ENCODE data around the gene SLFN14.

The SLFN14 gene

GRCh38 chr17:35584061-35584460 is 23.4 kb upstream of the SLFN14 start:
- Histone ChIP-seq H3K36me3 (no peaks in the 10 kb centered on the region), H3K4me1 (no peaks in the 10 kb centered on the region; the same call in 1 of the 2 replicates), H3K9me3 (no peaks in the 10 kb centered on the region), H3K4me3 (ENCODE audit: low read depth, low read length) (no peak overlapping the region), H3K27me3 (peaks cover 9% of the 10 kb centered on the region; the same call in 1 of the 2 replicates)
- DNase-seq, result no peak
- no peak for TF ChIP-seq CTCF (IDR thresholded peaks at IDR 0.05; ENCODE audit: low read depth, low read length)

GRCh38 chr17:35578929-35579432 is 18.4 kb upstream of the SLFN14 start:
- TF ChIP-seq CTCF (IDR thresholded peaks at IDR 0.05; ENCODE audit: low read depth, low read length), result no peak

GRCh38 chr17:35578197-35578928 is 17.7 kb upstream of the SLFN14 start, which contains the start of gene PEX12:
TSS of gene PEX12 (minus strand) at chr17:35578571. CDS start at chr17:35578021, 550 bp downstream.
- TF ChIP-seq CTCF (IDR thresholded peaks at IDR 0.05; ENCODE audit: low read depth, low read length), result no peak
- Histone ChIP-seq H3K27me3 (peaks cover 2% of the 10 kb centered on the region; the same call in 1 of the 2 replicates), H3K4me1 (no peaks in the 10 kb centered on the region), H3K36me3 (0 out of 2 replicates have a peak, but pooled peaks cover 6% of the 10 kb centered on the region), H3K4me3 (ENCODE audit: low read depth, low read length) (peak within 1 kb of the TSS; percentile 76), H3K9me3 (no peaks in the 10 kb centered on the region)
- DNase-seq, result peak; percentile 85

More at GRCh38 chr17:35578929-35579432, 18.4 kb upstream of the SLFN14 start:
- H3K4me3 ChIP-seq (ENCODE audit: low read depth, low read length), result peak overlapping the region; percentile 76
- peaks cover 9% of the 10 kb centered on the region; the same call in 1 of the 2 replicates for H3K27me3 ChIP-seq
- no peak for DNase-seq
- no peaks in the 10 kb centered on the region for H3K9me3 ChIP-seq
- no peaks in the 10 kb centered on the region for H3K4me1 ChIP-seq
- H3K36me3 ChIP-seq, result 0 out of 2 replicates have a peak, but pooled peaks cover 6% of the 10 kb centered on the region

- no peaks in the 10 kb centered on the region for H3K27me3 ChIP-seq
- DNase-seq, result no peak
Observed at GRCh38 chr17:35577830-35578196, 17.2 kb upstream of the SLFN14 start.

GRCh38 chr17:35575759-35576158 is 15.1 kb upstream of the SLFN14 start:
- no peak for TF ChIP-seq CTCF (IDR thresholded peaks at IDR 0.05; ENCODE audit: low read depth, low read length)

More at GRCh38 chr17:35577830-35578196, 17.2 kb upstream of the SLFN14 start:
- H3K4me1 ChIP-seq, result no peaks in the 10 kb centered on the region
- no peak for TF ChIP-seq CTCF (IDR thresholded peaks at IDR 0.05; ENCODE audit: low read depth, low read length)
- no peaks in the 10 kb centered on the region for H3K9me3 ChIP-seq
- 0 out of 2 replicates have a peak, but pooled peaks cover 6% of the 10 kb centered on the region for H3K36me3 ChIP-seq
- H3K4me3 ChIP-seq (ENCODE audit: low read depth, low read length), result peak overlapping the region; percentile 76

GRCh38 chr17:35569405-35569804 is 8.8 kb upstream of the SLFN14 start:
- Histone ChIP-seq H3K36me3 (no peaks in the 10 kb centered on the region), H3K4me1 (no peaks in the 10 kb centered on the region; the same call in 1 of the 2 replicates), H3K4me3 (ENCODE audit: low read depth, low read length) (peak overlapping the region; percentile 67; the same call in 1 of the 2 replicates), H3K27me3 (peaks cover 19% of the 10 kb centered on the region), H3K9me3 (no peaks in the 10 kb centered on the region)
- no peak for TF ChIP-seq CTCF (IDR thresholded peaks at IDR 0.05; ENCODE audit: low read depth, low read length)
- no peak for DNase-seq

More at GRCh38 chr17:35575759-35576158, 15.1 kb upstream of the SLFN14 start:
- DNase-seq, result no peak
- 0 out of 2 replicates have a peak, but pooled peaks cover 6% of the 10 kb centered on the region for H3K36me3 ChIP-seq
- H3K4me3 ChIP-seq (ENCODE audit: low read depth, low read length), result no peak overlapping the region
- no peaks in the 10 kb centered on the region for H3K9me3 ChIP-seq
- H3K27me3 ChIP-seq, result no peaks in the 10 kb centered on the region
- no peaks in the 10 kb centered on the region for H3K4me1 ChIP-seq

All from BE2C (cell line).